Measurements from ENCODE around the gene NFIC.

NFIC gene

GRCh38 chr19:3471954-3472655 lies 105.7 kb downstream of the NFIC start:
- DNase-seq, result peak in 1 of 2 experiments; percentile 20

- DNase-seq, result no peak
Measured at GRCh38 chr19:3474010-3474409, 107.6 kb downstream of the NFIC start.

- no peak for DNase-seq
Measured at GRCh38 chr19:3474614-3475013, 108.2 kb downstream of the NFIC start.

GRCh38 chr19:3475449-3475848 lies 109.1 kb downstream of the NFIC start:
- DNase-seq, result no peak

- no peak for DNase-seq
Measured at GRCh38 chr19:3476830-3477229, 110.4 kb downstream of the NFIC start.

- DNase-seq, result no peak
Measured at GRCh38 chr19:3477506-3477905, 111.1 kb downstream of the NFIC start.

GRCh38 chr19:3477951-3478350 lies 111.6 kb downstream of the NFIC start:
- DNase-seq, result no peak

- no peak for DNase-seq
Measured at GRCh38 chr19:3478409-3479176, 112.2 kb downstream of the NFIC start.

- peak; percentile 19 to 64 for DNase-seq
Measured at GRCh38 chr19:3479177-3479833, 112.9 kb downstream of the NFIC start.

- DNase-seq, result peak in 1 of 2 experiments; percentile 51
Measured at GRCh38 chr19:3479834-3480215, 113.4 kb downstream of the NFIC start.

GRCh38 chr19:3480383-3481091 lies 114.2 kb downstream of the NFIC start, which contains the start of gene SMIM24:
TSS of gene SMIM24 (minus strand) at chr19:3480525. CDS start at chr19:3480463, 62 bp downstream.
- DNase-seq, result peak in 1 of 2 experiments; percentile 21

GRCh38 chr19:3481241-3482090 lies 115.1 kb downstream of the NFIC start:
- no peak for DNase-seq

GRCh38 chr19:3482507-3483225 lies 116.3 kb downstream of the NFIC start:
- DNase-seq, result peak in 1 of 2 experiments; percentile 14

- DNase-seq, result no peak
Measured at GRCh38 chr19:3483226-3483628, 116.8 kb downstream of the NFIC start, which contains the start of gene SMIM44. TSS of gene SMIM44 (minus strand) at chr19:3483441. CDS start at chr19:3483403, 38 bp downstream.

- DNase-seq, result no peak
Measured at GRCh38 chr19:3491396-3492119, 125.2 kb downstream of the NFIC start.

- no peak for DNase-seq
Measured at GRCh38 chr19:3492131-3492839, 125.9 kb downstream of the NFIC start.

- DNase-seq, result no peak
Measured at GRCh38 chr19:3492919-3493318, 126.5 kb downstream of the NFIC start.

- no peak for DNase-seq
Measured at GRCh38 chr19:3493651-3494050, 127.3 kb downstream of the NFIC start.

- no peak for DNase-seq
Measured at GRCh38 chr19:3494051-3494450, 127.7 kb downstream of the NFIC start.

GRCh38 chr19:3494559-3494958 lies 128.2 kb downstream of the NFIC start:
- peak in 1 of 2 experiments; percentile 60 for DNase-seq
